Psoas muscle (tissue), 8 donors: ENCODE data around the gene ATP5MG. TPM values are rescaled to one million over a fixed set of nuclear protein-coding genes. Genes with fewer than 3 reads are reported as not detected.

Experiments used
- ATAC-seq, 4 donors: fragments of 200-7000 bp; cut with Tn5 transposase; one replicate each; pipeline ENCODE4 v1.9.1; 2020; ENCODE audit warnings: moderate library complexity in 3 of 4, mild to moderate bottlenecking in 2 of 4
- DNase-seq, 2 donors: peaks; one replicate each; pipeline ENCODE4 v3.0.0-alpha.2; 2020
- H3K27ac ChIP-seq: fragments of 200-600 bp; one replicate; pipeline ENCODE4 v1.8.0; 2022
- H3K27me3 ChIP-seq, 3 donors: fragments of 200-600 bp in 1 of 3; one replicate each; pipeline versions ENCODE4 v1.6.1 to v1.8.0; 2013 to 2022; ENCODE audit warnings: low read length in 2 of 3, mild to moderate bottlenecking in 2 of 3, moderate library complexity in 1 of 3; ENCODE audit not compliant: insufficient read depth in 3 of 3
- H3K36me3 ChIP-seq, 2 donors: fragments of 200-600 bp in 1 of 2; one replicate each; pipeline versions ENCODE4 v1.6.1 to v1.8.0; 2013 to 2022; ENCODE audit warnings: low read depth in 1 of 2, mild to moderate bottlenecking in 1 of 2, moderate library complexity in 1 of 2; ENCODE audit not compliant: insufficient read depth in 1 of 2
- H3K4me1 ChIP-seq: fragments of 200-600 bp; one replicate; pipeline ENCODE4 v1.8.0; 2022
- H3K4me3 ChIP-seq: fragments of 200-600 bp; one replicate; pipeline ENCODE4 v1.8.0; 2022; ENCODE audit warnings: mild to moderate bottlenecking
- H3K9me3 ChIP-seq: fragments of 200-600 bp; one replicate; pipeline ENCODE4 v1.8.0; 2022
- CTCF ChIP-seq: fragments of 200-600 bp; IDR thresholded peaks from one replicate; pipeline ENCODE4 v1.8.0; 2022; ENCODE audit warnings: antibody characterized with exemption
- WGBS, 3 donors: extraction: QIAGEN DNeasy Blood & Tissue Kit; methylation state at CpG; one replicate each; pipeline versions ENCODE4 v1.1.6 to v1.1.7; 2013; 5-methylcytosine and 5-hydroxymethylcytosine counted together
- intact Hi-C, 2 donors: fragments of 100-400 bp; cut with DNase I; formaldehyde crosslinking; loops; one replicate each; pipeline versions ENCODE4 v1.11.0 to v1.14.2; 2022
- polyA plus RNA-seq, 3 donors: library from polyadenylated mRNA; stranded (reverse); fragments of 200-250 nt; gene quantifications; one replicate each; pipeline ENCODE4 v1.2.3, GENCODE V29; 2013
- total RNA-seq, 4 donors: library from RNA; stranded (reverse); fragmentation: NEBNext Ultra II Directional in 2 of 4; extraction: Animal tissue kit (Norgen Biotek cat#: 25700) in 2 of 4; gene quantifications; one replicate each; pipeline versions ENCODE4 v1.2.1 to v1.2.4, GENCODE V29; 2021 to 2023
- donor health status: healthy with polysubstance abuse.
- donor health status: DM: no; HTN: no; CAD: no; lungs with moderate emphysema.
- donor health status: Bipolar disorder and iron deficiency.
- donor health status: healthy.
- donor health status: DM: yes; HTN: yes; CAD: no.
- donor health status: DM: no; HTN: no; CAD: no.
- donor health status: DM: no; HTN: no; CAD: no.
- donor health status: DM: yes; HTN: yes; CAD: no.

ATP5MG gene
- total and polyA plus RNA-seq, 7 donors, result 180 to 340 (median 237) TPM

GRCh38 chr11:118364956-118365615, 36.3 kb upstream of the ATP5MG start:
- H3K36me3 ChIP-seq, result peaks cover 14 to 40% of the 10 kb centered on the region in 2 donors
- H3K9me3 ChIP-seq, result no peaks in the 10 kb centered on the region
- no peaks in the 10 kb centered on the region for H3K27me3 ChIP-seq
- peaks cover 52% of the 10 kb centered on the region for H3K4me1 ChIP-seq
- intact Hi-C loops, result loop anchor here in 1 of 2 donors (5.0 kb wide), 1 partner anchor 218 kb away; no protein-coding TSS in a partner anchor
- no peak for DNase-seq
- 52 to 64% (median 53%) methylated on average over 3 of the region's 3 CpGs for WGBS, 3 donors
- peak overlapping the region; percentile 30 for H3K4me3 ChIP-seq
- peak in 2 of 4 donors; percentile 10 to 24 for ATAC-seq
- H3K27ac ChIP-seq, result peak overlapping the region; percentile 84
- TF ChIP-seq CTCF, result no peak

GRCh38 chr11:118366287-118366686, 35.1 kb upstream of the ATP5MG start:
- H3K27me3 ChIP-seq, result no peaks in the 10 kb centered on the region
- TF ChIP-seq CTCF, result no peak
- WGBS, 3 donors, result 33 to 42% (median 42%) methylated on average over 1 of the region's 1 CpG
- peak overlapping the region; percentile 30 for H3K4me3 ChIP-seq
- no peak for DNase-seq
- H3K27ac ChIP-seq, result peak overlapping the region; percentile 84
- ATAC-seq, result peak; percentile 83 to 96 (median 94)
- intact Hi-C loops, result no loop called here
- H3K36me3 ChIP-seq, result peaks cover 16 to 52% of the 10 kb centered on the region in 2 donors
- H3K4me1 ChIP-seq, result peaks cover 40% of the 10 kb centered on the region
- no peaks in the 10 kb centered on the region for H3K9me3 ChIP-seq

- ATAC-seq (no peak), DNase-seq (no peak)
- H3K36me3 ChIP-seq, result peaks cover 28 to 90% of the 10 kb centered on the region in 2 donors
- H3K4me1 ChIP-seq, result peaks cover 3% of the 10 kb centered on the region
- H3K4me3 ChIP-seq, result no peak overlapping the region
- H3K27me3 ChIP-seq, result no peaks in the 10 kb centered on the region
- no peaks in the 10 kb centered on the region for H3K9me3 ChIP-seq
- intact Hi-C loops, result no loop called here
- H3K27ac ChIP-seq, result no peak overlapping the region
- no peak for TF ChIP-seq CTCF
- WGBS, 3 donors, result 91 to 94% (median 93%) methylated on average over 4 of the region's 4 CpGs
Observed at GRCh38 chr11:118370774-118371173, 30.6 kb upstream of the ATP5MG start.

GRCh38 chr11:118373263-118373662, 28.1 kb upstream of the ATP5MG start:
- DNase-seq (no peak), ATAC-seq (no peak)
- no peaks in the 10 kb centered on the region for H3K9me3 ChIP-seq
- H3K4me1 ChIP-seq, result no peaks in the 10 kb centered on the region
- no peak overlapping the region for H3K27ac ChIP-seq
- H3K27me3 ChIP-seq, result no peaks in the 10 kb centered on the region
- WGBS, 3 donors, result 94 to 99% (median 97%) methylated on average over 2 of the region's 2 CpGs
- peaks cover 28 to 100% of the 10 kb centered on the region in 2 donors for H3K36me3 ChIP-seq
- intact Hi-C loops, result no loop called here
- TF ChIP-seq CTCF, result no peak
- no peak overlapping the region for H3K4me3 ChIP-seq

GRCh38 chr11:118373871-118374270, 27.5 kb upstream of the ATP5MG start:
- 95 to 96% (median 95%) methylated on average over 5 of the region's 5 CpGs for WGBS, 3 donors
- ATAC-seq (no peak), DNase-seq (no peak)
- H3K27me3 ChIP-seq, result no peaks in the 10 kb centered on the region
- H3K4me1 ChIP-seq, result no peaks in the 10 kb centered on the region
- peaks cover 27 to 100% of the 10 kb centered on the region in 2 donors for H3K36me3 ChIP-seq
- no peak overlapping the region for H3K27ac ChIP-seq
- intact Hi-C loops, result no loop called here
- no peak for TF ChIP-seq CTCF
- H3K4me3 ChIP-seq, result no peak overlapping the region
- no peaks in the 10 kb centered on the region for H3K9me3 ChIP-seq
